T-helper 1 cell treated with Interleukin-12 subunit alpha and Interleukin-12 subunit beta and Interleukin-4 antibody, amounts not matched to agents 30 μg/mL and 1 μg/mL, for 36 hours (primary cell): ENCODE data around the gene HIVEP3.

Experiments used
- H3K27ac Mint-ChIP-seq: one replicate; pipeline ENCODE4 v1.8.0; 2021; ENCODE audit warnings: mild to moderate bottlenecking, mixed read lengths
- H3K27me3 Mint-ChIP-seq: one replicate; pipeline ENCODE4 v1.8.0; 2021; ENCODE audit warnings: low read depth, mixed read lengths
- H3K36me3 Mint-ChIP-seq: one replicate; pipeline ENCODE4 v1.8.0; 2021; ENCODE audit warnings: low read depth, mixed read lengths
- H3K4me1 Mint-ChIP-seq: one replicate; pipeline ENCODE4 v1.8.0; 2021; ENCODE audit warnings: low read depth, mixed read lengths
- H3K4me3 Mint-ChIP-seq: one replicate; pipeline ENCODE4 v1.8.0; 2021; ENCODE audit warnings: mild to moderate bottlenecking, moderate library complexity, mixed read lengths
- H3K9me3 Mint-ChIP-seq: one replicate; pipeline ENCODE4 v1.8.0; 2021; ENCODE audit warnings: mixed read lengths

Gene HIVEP3

GRCh38 chr1:41485605-41486004 is 433.1 kb downstream of the HIVEP3 start:
- Mint-ChIP-seq H3K9me3 (no peaks in the 10 kb centered on the region), H3K27ac (no peak overlapping the region), H3K4me1 (peaks cover 17% of the 10 kb centered on the region), H3K27me3 (peaks cover 12% of the 10 kb centered on the region), H3K36me3 (no peaks in the 10 kb centered on the region), H3K4me3 (no peak overlapping the region)

GRCh38 chr1:41484402-41485241 is 434.1 kb downstream of the HIVEP3 start, which contains the start of gene EDN2:
TSS of gene EDN2 (minus strand) at chr1:41484683. CDS start at chr1:41484601, 82 bp downstream.
- peaks cover 8% of the 10 kb centered on the region for H3K27me3 Mint-ChIP-seq
- H3K4me3 Mint-ChIP-seq, result no peak within 1 kb of the TSS
- H3K36me3 Mint-ChIP-seq, result no peaks in the 10 kb centered on the region
- H3K27ac Mint-ChIP-seq, result no peak within 1 kb of the TSS
- H3K9me3 Mint-ChIP-seq, result no peaks in the 10 kb centered on the region
- peaks cover 17% of the 10 kb centered on the region for H3K4me1 Mint-ChIP-seq

GRCh38 chr1:41483960-41484401 is 434.7 kb downstream of the HIVEP3 start:
- no peaks in the 10 kb centered on the region for H3K9me3 Mint-ChIP-seq
- peaks cover 17% of the 10 kb centered on the region for H3K4me1 Mint-ChIP-seq
- H3K27ac Mint-ChIP-seq, result no peak overlapping the region
- peaks cover 8% of the 10 kb centered on the region for H3K27me3 Mint-ChIP-seq
- no peak overlapping the region for H3K4me3 Mint-ChIP-seq
- no peaks in the 10 kb centered on the region for H3K36me3 Mint-ChIP-seq

- Mint-ChIP-seq H3K36me3 (no peaks in the 10 kb centered on the region), H3K27me3 (peaks cover 8% of the 10 kb centered on the region), H3K4me1 (peaks cover 17% of the 10 kb centered on the region), H3K27ac (no peak overlapping the region), H3K9me3 (no peaks in the 10 kb centered on the region), H3K4me3 (no peak overlapping the region)
Observed at GRCh38 chr1:41483001-41483850, 435.5 kb downstream of the HIVEP3 start.

GRCh38 chr1:41482001-41482765 is 436.5 kb downstream of the HIVEP3 start:
- H3K27me3 Mint-ChIP-seq, result peaks cover 8% of the 10 kb centered on the region
- no peaks in the 10 kb centered on the region for H3K36me3 Mint-ChIP-seq
- H3K9me3 Mint-ChIP-seq, result no peaks in the 10 kb centered on the region
- H3K4me3 Mint-ChIP-seq, result no peak overlapping the region
- H3K27ac Mint-ChIP-seq, result no peak overlapping the region
- peaks cover 9% of the 10 kb centered on the region for H3K4me1 Mint-ChIP-seq

GRCh38 chr1:41481109-41481775 is 437.5 kb downstream of the HIVEP3 start:
- H3K4me3 Mint-ChIP-seq, result no peak overlapping the region
- H3K27me3 Mint-ChIP-seq, result peaks cover 3% of the 10 kb centered on the region
- no peaks in the 10 kb centered on the region for H3K36me3 Mint-ChIP-seq
- no peak overlapping the region for H3K27ac Mint-ChIP-seq
- no peaks in the 10 kb centered on the region for H3K9me3 Mint-ChIP-seq
- peaks cover 4% of the 10 kb centered on the region for H3K4me1 Mint-ChIP-seq

- no peaks in the 10 kb centered on the region for H3K4me1 Mint-ChIP-seq
- no peaks in the 10 kb centered on the region for H3K9me3 Mint-ChIP-seq
- H3K27me3 Mint-ChIP-seq, result peaks cover 2% of the 10 kb centered on the region
- H3K36me3 Mint-ChIP-seq, result no peaks in the 10 kb centered on the region
- no peak overlapping the region for H3K4me3 Mint-ChIP-seq
- H3K27ac Mint-ChIP-seq, result no peak overlapping the region
Observed at GRCh38 chr1:41480204-41481108, 438.3 kb downstream of the HIVEP3 start.

- no peaks in the 10 kb centered on the region for H3K9me3 Mint-ChIP-seq
- no peaks in the 10 kb centered on the region for H3K36me3 Mint-ChIP-seq
- no peak overlapping the region for H3K4me3 Mint-ChIP-seq
- H3K27me3 Mint-ChIP-seq, result peaks cover 3% of the 10 kb centered on the region
- H3K4me1 Mint-ChIP-seq, result no peaks in the 10 kb centered on the region
- H3K27ac Mint-ChIP-seq, result no peak overlapping the region
Observed at GRCh38 chr1:41479808-41480160, 438.9 kb downstream of the HIVEP3 start.

- no peaks in the 10 kb centered on the region for H3K36me3 Mint-ChIP-seq
- no peak overlapping the region for H3K27ac Mint-ChIP-seq
- peaks cover 3% of the 10 kb centered on the region for H3K27me3 Mint-ChIP-seq
- H3K4me3 Mint-ChIP-seq, result no peak overlapping the region
- no peaks in the 10 kb centered on the region for H3K9me3 Mint-ChIP-seq
- H3K4me1 Mint-ChIP-seq, result no peaks in the 10 kb centered on the region
Observed at GRCh38 chr1:41479000-41479807, 439.5 kb downstream of the HIVEP3 start.

GRCh38 chr1:41478118-41478748 is 440.5 kb downstream of the HIVEP3 start:
- Mint-ChIP-seq H3K4me3 (no peak overlapping the region), H3K36me3 (no peaks in the 10 kb centered on the region), H3K9me3 (no peaks in the 10 kb centered on the region), H3K4me1 (no peaks in the 10 kb centered on the region), H3K27me3 (peaks cover 3% of the 10 kb centered on the region), H3K27ac (no peak overlapping the region)

GRCh38 chr1:41476807-41477361 is 441.8 kb downstream of the HIVEP3 start:
- no peaks in the 10 kb centered on the region for H3K9me3 Mint-ChIP-seq
- H3K4me3 Mint-ChIP-seq, result no peak overlapping the region
- H3K27me3 Mint-ChIP-seq, result peaks cover 8% of the 10 kb centered on the region
- H3K27ac Mint-ChIP-seq, result no peak overlapping the region
- no peaks in the 10 kb centered on the region for H3K4me1 Mint-ChIP-seq
- H3K36me3 Mint-ChIP-seq, result no peaks in the 10 kb centered on the region
